HG02763 (cell line): ENCODE data around the gene SESN1.

Source experiments
- ATAC-seq: cut with Tn5 transposase; IDR thresholded peaks from one replicate; pipeline ENCODE4 v1.9.1; 2021; ENCODE audit warnings: mild to moderate bottlenecking, moderate library complexity; ENCODE audit not compliant: unreplicated experiment

Gene SESN1

DNA sequence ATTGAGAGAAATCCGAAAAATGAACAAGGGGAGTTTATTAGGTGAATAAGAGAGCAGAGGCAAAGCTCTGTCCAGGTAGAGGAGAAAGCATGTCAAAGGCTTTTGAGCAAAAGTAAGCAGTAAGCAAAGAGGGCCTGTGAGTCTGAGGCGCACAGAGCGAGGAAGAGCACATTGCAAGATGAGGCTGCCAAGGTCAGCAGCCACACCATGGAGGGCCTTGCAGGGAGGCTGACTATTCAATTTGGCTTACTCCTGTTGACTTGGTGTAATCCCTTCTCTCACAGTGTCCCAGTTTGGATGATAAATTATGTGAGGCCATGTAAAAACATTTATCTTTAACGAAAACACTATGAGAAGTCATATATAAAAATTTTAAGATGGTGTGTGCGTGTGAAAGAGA, 32.4 kb downstream of the SESN1 start:
- no peak for ATAC-seq

DNA sequence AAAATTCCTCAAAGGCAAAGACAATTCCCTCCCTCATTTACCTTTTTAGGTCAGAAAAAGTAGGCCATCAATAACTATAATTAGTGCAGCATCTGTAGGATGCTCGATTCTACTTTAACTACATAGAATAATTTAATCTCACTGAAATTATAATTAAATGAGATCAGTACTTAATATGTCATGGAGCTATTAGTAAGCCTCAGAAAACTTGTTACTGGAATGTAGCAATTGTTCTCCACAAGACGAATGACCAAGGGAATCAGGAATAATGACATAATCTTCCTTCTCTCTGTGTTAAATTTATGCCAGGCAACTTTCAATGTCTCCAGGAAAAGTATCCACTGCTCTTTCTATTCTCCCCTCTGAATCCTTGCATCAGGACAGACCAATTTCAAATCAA, 34.1 kb downstream of the SESN1 start:
- ATAC-seq, result no peak

- no peak for ATAC-seq
Measured at GRCh38 chr6:109059571-109060021, 35.0 kb downstream of the SESN1 start.

DNA sequence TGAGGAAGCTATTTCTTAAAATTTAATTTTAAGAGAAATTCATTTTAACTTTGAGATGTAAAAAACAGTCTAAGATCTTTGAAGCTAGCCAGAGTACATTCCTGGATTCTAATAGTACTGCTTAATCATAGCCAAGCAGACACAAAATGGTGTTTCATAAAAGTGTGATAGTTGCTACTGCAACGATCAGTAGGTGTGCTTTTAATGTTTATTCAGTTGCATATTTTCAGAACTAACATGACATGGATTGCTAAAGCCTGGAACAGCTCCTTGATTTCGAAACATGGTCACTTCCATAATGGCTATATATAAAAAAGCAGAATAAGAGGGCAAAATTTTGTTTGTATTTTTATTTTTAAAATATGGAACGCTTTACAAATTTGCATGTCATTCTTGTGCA, 35.5 kb downstream of the SESN1 start:
- no peak for ATAC-seq

- ATAC-seq, result no peak
Measured at GRCh38 chr6:109058620-109059019, 36.0 kb downstream of the SESN1 start.

- no peak for ATAC-seq
Measured at GRCh38 chr6:109056661-109057060, 38.0 kb downstream of the SESN1 start.

DNA sequence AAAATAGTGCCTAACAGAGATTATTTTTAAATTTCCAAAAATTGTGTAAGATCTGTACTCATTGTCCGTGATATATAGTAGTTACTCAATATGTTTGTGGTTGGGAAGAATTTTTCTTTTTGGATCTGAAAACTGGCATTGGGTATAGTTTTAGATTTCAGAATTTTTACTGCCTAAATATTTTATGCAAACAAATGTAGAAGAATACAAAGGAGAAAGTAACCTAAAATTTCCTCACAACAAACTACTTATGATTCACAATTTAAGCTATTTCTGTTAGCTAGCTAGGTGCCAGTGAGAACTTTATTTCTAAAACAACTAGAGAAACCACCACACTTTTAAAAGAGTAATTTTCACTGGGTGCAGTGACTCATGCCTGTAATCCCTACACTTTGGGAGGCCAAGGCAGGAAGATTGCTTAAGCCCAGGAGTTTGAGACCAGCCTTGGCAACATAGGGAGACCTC, 38.8 kb downstream of the SESN1 start:
- ATAC-seq, result no peak

GRCh38 chr6:109053336-109053735, 41.3 kb downstream of the SESN1 start:
- no peak for ATAC-seq

GRCh38 chr6:109052852-109053251, 41.8 kb downstream of the SESN1 start:
- ATAC-seq, result no peak

- no peak for ATAC-seq
Measured at GRCh38 chr6:109052018-109052651, 42.5 kb downstream of the SESN1 start.

GRCh38 chr6:109051301-109052017, 43.2 kb downstream of the SESN1 start:
- ATAC-seq, result no peak

- ATAC-seq, result no peak
Measured at GRCh38 chr6:109050447-109051102, 44.1 kb downstream of the SESN1 start.

GRCh38 chr6:109050012-109050411, 44.6 kb downstream of the SESN1 start:
- no peak for ATAC-seq

- no peak for ATAC-seq
Measured at GRCh38 chr6:109048670-109049415, 45.8 kb downstream of the SESN1 start.

DNA sequence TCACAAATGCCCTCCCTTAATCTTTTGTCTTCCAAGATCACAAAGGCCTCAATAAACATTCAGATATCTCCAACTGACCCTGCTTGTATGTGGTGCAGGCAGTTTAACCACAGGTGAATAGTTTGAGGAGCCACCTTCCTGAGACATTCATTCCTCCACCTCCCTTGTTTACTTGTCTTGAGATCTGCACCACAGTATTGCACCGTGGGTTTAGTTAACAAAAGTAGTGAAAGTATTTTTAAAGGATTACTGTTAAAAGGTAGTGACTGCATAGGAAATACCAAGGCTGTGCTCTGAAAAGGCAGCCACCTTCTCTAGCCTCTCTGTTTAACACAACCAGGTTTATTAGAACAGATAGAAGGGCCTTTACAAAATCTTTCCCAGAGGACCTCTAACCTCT, 46.5 kb downstream of the SESN1 start:
- no peak for ATAC-seq

- ATAC-seq, result no peak
Measured at GRCh38 chr6:109045493-109045892, 49.2 kb downstream of the SESN1 start.

DNA sequence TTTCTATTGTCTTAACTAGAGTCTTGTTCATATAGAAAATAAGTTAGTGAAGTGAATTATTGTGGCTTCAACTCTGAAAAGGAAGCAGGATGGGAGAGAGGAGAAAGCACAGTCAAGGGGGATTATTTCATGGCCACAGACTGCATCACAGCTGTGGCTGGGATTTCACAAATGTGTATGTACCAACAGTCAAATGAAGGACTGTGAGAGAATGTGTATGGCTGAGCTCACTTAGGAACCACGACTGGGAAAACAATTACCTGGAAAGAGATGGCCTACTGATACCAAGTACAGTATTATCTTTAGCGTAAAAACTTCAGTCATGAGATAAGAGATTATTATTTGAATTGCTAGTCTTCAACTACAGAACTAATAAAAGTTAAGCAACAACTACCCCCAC, 54.9 kb downstream of the SESN1 start:
- ATAC-seq, result no peak

DNA sequence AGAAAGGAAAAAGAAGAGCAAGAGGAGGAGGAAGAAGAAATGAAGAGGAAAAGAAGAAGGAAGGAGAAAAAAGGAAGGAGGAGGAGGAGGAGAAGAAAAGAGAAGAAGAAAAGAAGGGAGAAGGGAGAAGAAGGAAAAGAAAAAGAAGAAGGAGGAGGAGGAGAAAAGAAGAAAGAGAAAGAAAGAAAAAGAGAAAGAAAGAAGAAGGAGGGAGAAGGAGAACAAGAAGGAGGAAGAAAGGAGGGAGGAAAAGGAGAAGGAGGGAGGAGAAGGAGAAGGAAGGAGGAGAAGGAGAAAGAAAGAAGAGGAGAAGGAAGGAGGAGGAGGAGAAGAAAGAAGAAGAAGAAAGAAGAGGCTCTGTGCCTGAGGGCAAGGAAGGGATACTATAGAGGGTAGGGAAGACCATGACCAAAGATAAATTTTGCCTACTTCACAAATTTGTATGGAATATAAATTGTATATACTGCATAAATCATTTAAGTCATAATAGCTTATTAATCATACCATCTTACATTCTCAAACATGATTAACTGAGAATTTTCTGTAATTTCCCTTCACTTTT, 55.7 kb downstream of the SESN1 start:
- ATAC-seq, result no peak

- ATAC-seq, result no peak
Measured at GRCh38 chr6:109036574-109037294, 57.9 kb downstream of the SESN1 start.

DNA sequence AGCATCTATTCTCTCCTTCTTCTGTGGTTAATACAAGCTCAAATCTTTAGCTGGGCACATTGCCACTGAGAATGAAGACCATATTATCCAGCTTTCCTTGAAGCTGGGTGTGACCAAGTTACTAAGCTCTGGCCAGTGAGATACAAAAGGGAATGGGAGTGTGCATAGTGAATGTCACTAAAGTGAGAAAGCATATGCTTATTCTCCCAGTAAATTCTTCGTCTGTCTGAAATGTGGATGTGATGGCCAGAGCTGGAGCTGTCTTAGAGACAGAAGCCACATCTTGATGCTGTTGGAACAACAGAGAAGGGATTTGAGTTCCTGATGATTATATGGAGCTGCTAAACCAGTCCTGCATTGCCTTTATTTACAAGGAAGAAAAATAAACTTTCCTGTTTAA, 60.1 kb downstream of the SESN1 start:
- no peak for ATAC-seq
